HL-60 (cell line): ENCODE measurements around the gene ZPLD1.

Experiments
- POLR2AphosphoS5 ChIP-seq: IDR thresholded peaks from 2 replicates; pipeline ENCODE4 v1.6.1; 2012; ENCODE audit warnings: low read depth
- TF ChIP-seq, protein P1 (sequence below): IDR thresholded peaks from one replicate; pipeline ENCODE4 v1.5.1; 2011; ENCODE audit warnings: low read length, control low read depth, inconsistent platforms; ENCODE audit not compliant: insufficient read depth

DNA sequence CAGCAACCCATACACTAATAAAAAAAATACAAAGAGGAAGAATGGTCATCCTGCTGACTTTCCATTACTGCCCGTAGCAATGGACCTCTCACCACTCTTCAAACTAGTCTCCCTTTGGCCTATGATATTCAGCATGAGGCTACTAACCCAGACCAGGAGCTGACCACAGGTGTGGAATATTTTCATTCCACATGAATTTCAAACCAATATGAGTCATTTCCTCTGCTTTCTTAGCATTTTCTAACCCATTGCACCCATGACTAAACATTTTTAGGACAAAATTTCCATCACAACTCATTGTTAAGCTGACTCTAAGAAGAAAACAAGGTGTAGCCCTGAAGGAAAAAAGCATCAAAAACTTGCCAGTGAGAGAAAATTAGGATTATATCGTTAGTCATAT is 34.0 kb upstream of the ZPLD1 start:
- TF ChIP-seq, protein P1, sequence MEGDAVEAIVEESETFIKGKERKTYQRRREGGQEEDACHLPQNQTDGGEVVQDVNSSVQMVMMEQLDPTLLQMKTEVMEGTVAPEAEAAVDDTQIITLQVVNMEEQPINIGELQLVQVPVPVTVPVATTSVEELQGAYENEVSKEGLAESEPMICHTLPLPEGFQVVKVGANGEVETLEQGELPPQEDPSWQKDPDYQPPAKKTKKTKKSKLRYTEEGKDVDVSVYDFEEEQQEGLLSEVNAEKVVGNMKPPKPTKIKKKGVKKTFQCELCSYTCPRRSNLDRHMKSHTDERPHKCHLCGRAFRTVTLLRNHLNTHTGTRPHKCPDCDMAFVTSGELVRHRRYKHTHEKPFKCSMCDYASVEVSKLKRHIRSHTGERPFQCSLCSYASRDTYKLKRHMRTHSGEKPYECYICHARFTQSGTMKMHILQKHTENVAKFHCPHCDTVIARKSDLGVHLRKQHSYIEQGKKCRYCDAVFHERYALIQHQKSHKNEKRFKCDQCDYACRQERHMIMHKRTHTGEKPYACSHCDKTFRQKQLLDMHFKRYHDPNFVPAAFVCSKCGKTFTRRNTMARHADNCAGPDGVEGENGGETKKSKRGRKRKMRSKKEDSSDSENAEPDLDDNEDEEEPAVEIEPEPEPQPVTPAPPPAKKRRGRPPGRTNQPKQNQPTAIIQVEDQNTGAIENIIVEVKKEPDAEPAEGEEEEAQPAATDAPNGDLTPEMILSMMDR: no peak
- no peak for TF ChIP-seq POLR2AphosphoS5
